Measurements from ENCODE around the gene ARHGAP29. TPM values are rescaled to one million over a fixed set of nuclear protein-coding genes. Genes with fewer than 3 reads are reported as not detected.

ARHGAP29 gene
- total and polyA plus RNA-seq, 10 of the 15 experiments (the other 5 are each of a cell fraction or from before 2014, with no cell fraction given) = under 0.01 to 0.43 (median 0.10) TPM; not detected in 4

DNA sequence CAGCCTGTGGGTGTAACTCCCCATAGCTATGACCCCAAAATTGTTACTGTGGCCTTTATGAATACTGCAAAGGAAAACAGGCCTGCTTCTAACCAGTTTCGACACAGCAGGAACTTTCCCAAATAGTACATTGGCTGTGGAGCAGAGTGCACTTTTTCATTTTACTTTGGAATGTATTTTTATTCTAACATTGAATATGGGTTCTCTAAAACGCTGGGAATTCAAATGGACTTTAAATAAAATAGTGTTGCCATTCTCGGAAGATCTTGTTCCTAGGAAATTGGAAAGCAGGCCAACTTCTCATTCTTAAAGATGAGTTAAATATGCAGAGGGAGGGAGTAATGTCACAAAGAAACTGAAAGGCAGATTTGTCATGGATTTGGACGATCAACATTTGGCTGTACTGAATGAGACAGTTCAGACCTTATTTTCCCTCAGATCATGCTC, 39.6 kb upstream of the ARHGAP29 start:
- in situ Hi-C loops (cut with MboI) = no loop called here
- no peak for FAIRE-seq
- WGBS (ENCODE audit: insufficient coverage, insufficient replicate concordance, low lambda C conversion rate, missing lambda C conversion rate) = 1% methylated on average over 4 of the region's 4 CpGs

DNA sequence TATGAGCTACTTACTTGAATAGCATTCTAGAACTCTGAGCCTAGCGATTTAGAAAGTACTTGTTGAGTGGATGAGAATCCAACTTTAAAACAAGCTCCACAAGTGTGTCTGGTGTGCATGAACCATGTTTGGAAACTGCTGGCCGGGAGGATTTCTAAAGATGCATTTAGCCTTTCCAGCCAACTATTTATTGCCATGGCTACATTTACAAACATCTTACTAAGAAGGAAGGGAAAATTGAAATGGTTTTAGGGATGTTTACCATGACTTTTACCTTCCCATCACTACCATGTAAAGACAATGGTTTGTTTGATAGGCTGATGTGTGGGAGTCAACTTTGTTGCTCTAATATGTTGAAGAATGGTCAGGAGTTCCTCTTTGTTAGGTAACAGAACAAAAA, 37.7 kb upstream of the ARHGAP29 start:
- DNase-seq (ENCODE audit: low read depth, low spot score) (no peak), ATAC-seq (no peak), FAIRE-seq (no peak)
- TF ChIP-seq RUNX3 (IDR thresholded peaks at IDR 0.05; ENCODE audit: low read length) (no peak), BACH1 (IDR thresholded peaks at IDR 0.05; ENCODE audit: borderline replicate concordance) (no peak), CHD4 (IDR thresholded peaks at IDR 0.05) (no peak), ZSCAN29 (IDR thresholded peaks at IDR 0.05) (no peak), ZNF274 (IDR thresholded peaks at IDR 0.05; ENCODE audit: insufficient read depth, insufficient read length) (no peak), NFYB (IDR thresholded peaks at IDR 0.05; ENCODE audit: insufficient read depth, low read depth, low read length) (no peak)
- Histone ChIP-seq H3K4me1 (ENCODE audit: control insufficient read depth, insufficient read depth, low read length) (no peaks in the 10 kb centered on the region), H3K36me3 (ENCODE audit: control insufficient read depth in 2 of 2, insufficient read depth in 2 of 2, low read length in 1 of 2) (no peaks in the 10 kb centered on the region), H4K20me1 (ENCODE audit: control insufficient read depth, insufficient read depth) (no peaks in the 10 kb centered on the region), H3K27me3 (replicated peaks in 1 of 2; ENCODE audit: control insufficient read depth in 2 of 2, insufficient read depth in 2 of 2, low read length in 1 of 2) (peaks cover 0 to 2% of the 10 kb centered on the region in 2 experiments; a peak in 1 of 4 replicates), H3K4me3 (no peak overlapping the region), H2AFZ (ENCODE audit: control insufficient read depth, low read depth, low read length) (no peak overlapping the region), H3K27ac (ENCODE audit: control insufficient read depth, insufficient read depth) (no peak overlapping the region), H3K9ac (ENCODE audit: control insufficient read depth, insufficient read depth, low read length) (no peak overlapping the region), H3K9me3 (replicated peaks; ENCODE audit: control insufficient read depth, insufficient read depth, low read length) (no peaks in the 10 kb centered on the region), H3K79me2 (ENCODE audit: control insufficient read depth, insufficient read depth, low read length) (no peaks in the 10 kb centered on the region), H3K4me2 (ENCODE audit: control insufficient read depth, insufficient read depth) (no peak overlapping the region)
- in situ Hi-C loops (cut with MboI) = no loop called here
- SMC1A ChIA-PET (ENCODE audit: uncharacterized antibody, unreplicated experiment) = no interaction called here
- RAD21 ChIA-PET (ENCODE audit: unreplicated experiment) = no interaction called here
- BruUV-seq (replicated peaks) = no TSS peak
- WGBS (ENCODE audit: insufficient coverage, insufficient replicate concordance, low lambda C conversion rate, missing lambda C conversion rate) = 60% methylated on average over 2 of the region's 2 CpGs
- CTCF ChIA-PET = interaction anchor here (1.0 kb wide), 1 partner anchor 8 kb away, joined by 3 read pairs; no protein-coding TSS in a partner anchor
- POLR2A ChIA-PET = interaction anchor here (1.1 kb wide), 1 partner anchor 9 kb away, joined by 3 read pairs; no protein-coding TSS in a partner anchor
- intact Hi-C loops (cut with micrococcal nuclease; ENCODE audit: unreplicated experiment) = no loop called here

More for the DNA sequence above, 39.6 kb upstream of the ARHGAP29 start:
- Histone ChIP-seq H3K4me2 (ENCODE audit: control insufficient read depth, insufficient read depth) (no peak overlapping the region), H3K9me3 (replicated peaks; ENCODE audit: control insufficient read depth, insufficient read depth, low read length) (no peaks in the 10 kb centered on the region), H3K4me3 (no peak overlapping the region), H3K27ac (ENCODE audit: control insufficient read depth, insufficient read depth) (no peak overlapping the region), H4K20me1 (ENCODE audit: control insufficient read depth, insufficient read depth) (no peaks in the 10 kb centered on the region), H3K4me1 (ENCODE audit: control insufficient read depth, insufficient read depth, low read length) (no peaks in the 10 kb centered on the region), H2AFZ (ENCODE audit: control insufficient read depth, low read depth, low read length) (no peak overlapping the region), H3K27me3 (replicated peaks in 1 of 2; ENCODE audit: control insufficient read depth in 2 of 2, insufficient read depth in 2 of 2, low read length in 1 of 2) (peaks cover 0 to 2% of the 10 kb centered on the region in 2 experiments; a peak in 1 of 4 replicates), H3K9ac (ENCODE audit: control insufficient read depth, insufficient read depth, low read length) (no peak overlapping the region), H3K36me3 (ENCODE audit: control insufficient read depth in 2 of 2, insufficient read depth in 2 of 2, low read length in 1 of 2) (no peaks in the 10 kb centered on the region), H3K79me2 (ENCODE audit: control insufficient read depth, insufficient read depth, low read length) (no peaks in the 10 kb centered on the region)
- RAD21 ChIA-PET (ENCODE audit: unreplicated experiment) = no interaction called here
- no peak for DNase-seq (ENCODE audit: low read depth, low spot score)
- TF ChIP-seq MEF2B (IDR thresholded peaks at IDR 0.05; ENCODE audit: partially characterized antibody, poor library complexity, severe bottlenecking) = no peak
- TF ChIP-seq WRNIP1 (IDR thresholded peaks at IDR 0.05; ENCODE audit: borderline replicate concordance, low read depth, low read length) = no peak
- TF ChIP-seq SPI1 (IDR thresholded peaks at IDR 0.05; ENCODE audit: borderline replicate concordance, insufficient read depth, low read depth, low read length) = no peak
- no peak for TF ChIP-seq STAT3 (IDR thresholded peaks at IDR 0.05; ENCODE audit: low read depth, low read length)
- no peak for TF ChIP-seq ZNF384 (IDR thresholded peaks at IDR 0.05; ENCODE audit: borderline replicate concordance, low read depth, low read length)
- no peak for TF ChIP-seq NFYA (IDR thresholded peaks at IDR 0.05; ENCODE audit: borderline replicate concordance, low read depth, low read length)
- no peak for TF ChIP-seq ATF7 (IDR thresholded peaks at IDR 0.05; ENCODE audit: low read depth)
- no peak for TF ChIP-seq CBFB (IDR thresholded peaks at IDR 0.05; ENCODE audit: low read depth)
- intact Hi-C loops (cut with micrococcal nuclease; ENCODE audit: unreplicated experiment) = no loop called here
- SMC1A ChIA-PET (ENCODE audit: uncharacterized antibody, unreplicated experiment) = no interaction called here
- no peak for ATAC-seq
- no TSS peak for BruUV-seq (replicated peaks)
- CTCF ChIA-PET = no interaction called here
- POLR2A ChIA-PET = no interaction called here

Measured in GM12878 (cell line).